SK-N-SH treated with all-trans-retinoic acid at 6 μM for 48 hours (cell line): ENCODE results near the gene CIITA.

Experiments
- ATAC-seq: fragments of 200-7000 bp; cut with Tn5 transposase; 3 replicates; pipeline ENCODE4 v1.9.1; 2020; ENCODE audit warnings: mild to moderate bottlenecking, moderate library complexity
- ARNTL ChIP-seq: fragments of 450-650 bp; formaldehyde crosslinking; IDR thresholded peaks from 2 replicates; pipeline ENCODE4 v1.5.0; 2020; ENCODE audit warnings: low read depth, mild to moderate bottlenecking, moderate library complexity, borderline replicate concordance
- BACH2 ChIP-seq: fragments of 250-450 bp; sonication (Bioruptor Pico); IDR thresholded peaks from 2 replicates; pipeline ENCODE4 v1.9.0; 2021; ENCODE audit warnings: mild to moderate bottlenecking, borderline replicate concordance
- CSDC2 ChIP-seq: fragments of 250-450 bp; sonication (Bioruptor Pico); IDR thresholded peaks from 2 replicates; pipeline ENCODE4 v1.5.0; 2020; ENCODE audit warnings: mild to moderate bottlenecking, moderate library complexity
- ESRRG ChIP-seq: fragments of 250-450 bp; sonication (Bioruptor Pico); IDR thresholded peaks from 2 replicates; pipeline ENCODE4 v1.6.1; 2021; ENCODE audit warnings: mild to moderate bottlenecking
- GLIS3 ChIP-seq: fragments of 250-450 bp; sonication (Bioruptor Pico); IDR thresholded peaks from 2 replicates; pipeline ENCODE4 v1.5.0; 2020; ENCODE audit warnings: mild to moderate bottlenecking, moderate library complexity
- ISL1 ChIP-seq: fragments of 250-450 bp; sonication (Bioruptor Pico); IDR thresholded peaks from 2 replicates; pipeline ENCODE4 v2.1.2; 2022; ENCODE audit warnings: mild to moderate bottlenecking, moderate library complexity
- OSR1 ChIP-seq: fragments of 250-450 bp; sonication (Bioruptor Pico); IDR thresholded peaks from 2 replicates; pipeline ENCODE4 v1.8.0; 2022; ENCODE audit warnings: moderate library complexity, mild to moderate bottlenecking, inconsistent platforms
- PATZ1 ChIP-seq: fragments of 250-450 bp; sonication (Bioruptor Pico); IDR thresholded peaks from 2 replicates; pipeline ENCODE4 v1.8.0; 2020; ENCODE audit warnings: mild to moderate bottlenecking, moderate library complexity, borderline replicate concordance
- POU6F1 ChIP-seq: fragments of 250-450 bp; sonication (Bioruptor Pico); IDR thresholded peaks from 2 replicates; pipeline ENCODE4 v1.8.0; 2021; ENCODE audit warnings: low read depth, mild to moderate bottlenecking, moderate library complexity, borderline replicate concordance
- PPARA ChIP-seq: fragments of 250-450 bp; sonication (Bioruptor Pico); IDR thresholded peaks from 2 replicates; pipeline ENCODE4 v1.5.0; 2020; ENCODE audit warnings: mild to moderate bottlenecking, borderline replicate concordance
- RARB ChIP-seq: fragments of 250-450 bp; sonication (Bioruptor Pico); IDR thresholded peaks from 2 replicates; pipeline ENCODE4 v1.8.0; 2021; ENCODE audit warnings: mild to moderate bottlenecking, moderate library complexity
- SNAI2 ChIP-seq: fragments of 250-450 bp; sonication (Bioruptor Pico); IDR thresholded peaks from 2 replicates; pipeline ENCODE4 v1.5.0; 2020; ENCODE audit warnings: mild to moderate bottlenecking, moderate library complexity
- TCF4 ChIP-seq: fragments of 250-450 bp; sonication (Bioruptor Pico); IDR thresholded peaks from 2 replicates; pipeline ENCODE4 v1.8.0; 2021; ENCODE audit warnings: mild to moderate bottlenecking, moderate library complexity, borderline replicate concordance
- TOX ChIP-seq: fragments of 250-450 bp; sonication (Bioruptor Pico); IDR thresholded peaks from 2 replicates; pipeline ENCODE4 v1.8.0; 2021; ENCODE audit warnings: mild to moderate bottlenecking, moderate library complexity, borderline replicate concordance
- TSHZ2 ChIP-seq: fragments of 250-450 bp; sonication (Bioruptor Pico); IDR thresholded peaks from 2 replicates; pipeline ENCODE4 v1.5.0; 2020; ENCODE audit warnings: mild to moderate bottlenecking, moderate library complexity
- ZFP3 ChIP-seq: fragments of 250-450 bp; sonication (Bioruptor Pico); IDR thresholded peaks from 2 replicates; pipeline ENCODE4 v1.5.0; 2020; ENCODE audit warnings: mild to moderate bottlenecking, moderate library complexity
- ZFP30 ChIP-seq: fragments of 450-650 bp; formaldehyde crosslinking; IDR thresholded peaks from 2 replicates; pipeline ENCODE4 v1.5.0; 2022; ENCODE audit warnings: mild to moderate bottlenecking, moderate library complexity
- ZNF70 ChIP-seq: fragments of 450-650 bp; formaldehyde crosslinking; IDR thresholded peaks from 2 replicates; pipeline ENCODE4 v1.5.0; 2020; ENCODE audit warnings: mild to moderate bottlenecking, moderate library complexity
- ZNF8 ChIP-seq: fragments of 450-650 bp; formaldehyde crosslinking; IDR thresholded peaks from 2 replicates; pipeline ENCODE4 v1.5.0; 2020; ENCODE audit warnings: mild to moderate bottlenecking, moderate library complexity

Gene CIITA

GRCh38 chr16:10878644-10879501, 1.9 kb downstream of the CIITA start:
- TF ChIP-seq ZFP30 (CRISPR knock-in tag) = no peak
- no peak for TF ChIP-seq OSR1 (CRISPR knock-in tag)
- no peak for TF ChIP-seq RARB (CRISPR knock-in tag)
- no peak for TF ChIP-seq POU6F1 (CRISPR knock-in tag)
- no peak for TF ChIP-seq ESRRG
- no peak for TF ChIP-seq CSDC2 (CRISPR knock-in tag)
- no peak for TF ChIP-seq TCF4 (CRISPR knock-in tag)
- TF ChIP-seq ZNF8 (CRISPR knock-in tag) = no peak
- no peak for TF ChIP-seq PATZ1 (CRISPR knock-in tag)
- no peak for TF ChIP-seq PPARA (CRISPR knock-in tag)
- no peak for TF ChIP-seq SNAI2 (CRISPR knock-in tag)
- TF ChIP-seq GLIS3 (CRISPR knock-in tag) = no peak
- no peak for TF ChIP-seq TSHZ2 (CRISPR knock-in tag)
- TF ChIP-seq ARNTL = no peak
- no peak for TF ChIP-seq ZFP3 (CRISPR knock-in tag)
- no peak for TF ChIP-seq ISL1 (CRISPR knock-in tag)
- TF ChIP-seq ZNF70 (CRISPR knock-in tag) = no peak
- no peak for TF ChIP-seq TOX
- no peak for TF ChIP-seq BACH2 (CRISPR knock-in tag)
- TF ChIP-seq, all 23 proteins: peak for 0
- ATAC-seq = peak; percentile 58

- ATAC-seq = no peak
- TF ChIP-seq TCF4 (CRISPR knock-in tag) (no peak), PATZ1 (CRISPR knock-in tag) (no peak), RARB (CRISPR knock-in tag) (no peak), SNAI2 (CRISPR knock-in tag) (no peak), TOX (no peak), ESRRG (no peak), GLIS3 (CRISPR knock-in tag) (no peak), TSHZ2 (CRISPR knock-in tag) (no peak), ISL1 (CRISPR knock-in tag) (no peak)
These were observed 2.9 kb downstream of the CIITA start for GRCh38 chr16:10879681-10880589.
